CD4-positive, alpha-beta T cell treated with Interleukin-15 for 4 hours (primary cell): ENCODE results near the gene TNFAIP8.

Source experiments
- DNase-seq: peaks from one replicate; pipeline ENCODE4 v3.0.0-alpha.2; 2020; ENCODE audit warnings: low spot score

Gene TNFAIP8

GRCh38 chr5:119347991-119348390, 7.8 kb upstream of the TNFAIP8 start:
- DNase-seq: no peak

GRCh38 chr5:119353213-119353612, 2.6 kb upstream of the TNFAIP8 start:
- no peak for DNase-seq

- DNase-seq: no peak
These were observed 2.0 kb upstream of the TNFAIP8 start for GRCh38 chr5:119353686-119354366.

GRCh38 chr5:119354537-119355243, 1.1 kb upstream of the TNFAIP8 start:
- no peak for DNase-seq

GRCh38 chr5:119355244-119355638, 578 bp upstream of the TNFAIP8 start:
- DNase-seq: no peak

GRCh38 chr5:119356612-119357188, 881 bp downstream of the TNFAIP8 start:
- DNase-seq: no peak

GRCh38 chr5:119357270-119357669, 1.5 kb downstream of the TNFAIP8 start:
- DNase-seq: no peak

GRCh38 chr5:119357808-119358529, 2.1 kb downstream of the TNFAIP8 start:
- DNase-seq: no peak

- no peak for DNase-seq
These were observed 2.7 kb downstream of the TNFAIP8 start for GRCh38 chr5:119358530-119358900.

GRCh38 chr5:119358901-119359603, 3.2 kb downstream of the TNFAIP8 start:
- DNase-seq: no peak

- no peak for DNase-seq
These were observed 4.1 kb downstream of the TNFAIP8 start for GRCh38 chr5:119359737-119360413.

- DNase-seq: no peak
These were observed 5.2 kb downstream of the TNFAIP8 start for GRCh38 chr5:119360905-119361593.

GRCh38 chr5:119361594-119362125, 5.8 kb downstream of the TNFAIP8 start:
- no peak for DNase-seq

- no peak for DNase-seq
These were observed 6.9 kb downstream of the TNFAIP8 start for GRCh38 chr5:119362714-119363113.

- no peak for DNase-seq
These were observed 7.5 kb downstream of the TNFAIP8 start for GRCh38 chr5:119363271-119363670.

GRCh38 chr5:119363936-119364335, 8.1 kb downstream of the TNFAIP8 start:
- no peak for DNase-seq

- DNase-seq: no peak
These were observed 10.2 kb downstream of the TNFAIP8 start for GRCh38 chr5:119365847-119366539.

- DNase-seq: no peak
These were observed 10.7 kb downstream of the TNFAIP8 start for GRCh38 chr5:119366540-119366881.

GRCh38 chr5:119367502-119368237, 11.9 kb downstream of the TNFAIP8 start:
- peak; percentile 51 for DNase-seq
